Measurements from ENCODE around the gene ZNF775.

DNA sequence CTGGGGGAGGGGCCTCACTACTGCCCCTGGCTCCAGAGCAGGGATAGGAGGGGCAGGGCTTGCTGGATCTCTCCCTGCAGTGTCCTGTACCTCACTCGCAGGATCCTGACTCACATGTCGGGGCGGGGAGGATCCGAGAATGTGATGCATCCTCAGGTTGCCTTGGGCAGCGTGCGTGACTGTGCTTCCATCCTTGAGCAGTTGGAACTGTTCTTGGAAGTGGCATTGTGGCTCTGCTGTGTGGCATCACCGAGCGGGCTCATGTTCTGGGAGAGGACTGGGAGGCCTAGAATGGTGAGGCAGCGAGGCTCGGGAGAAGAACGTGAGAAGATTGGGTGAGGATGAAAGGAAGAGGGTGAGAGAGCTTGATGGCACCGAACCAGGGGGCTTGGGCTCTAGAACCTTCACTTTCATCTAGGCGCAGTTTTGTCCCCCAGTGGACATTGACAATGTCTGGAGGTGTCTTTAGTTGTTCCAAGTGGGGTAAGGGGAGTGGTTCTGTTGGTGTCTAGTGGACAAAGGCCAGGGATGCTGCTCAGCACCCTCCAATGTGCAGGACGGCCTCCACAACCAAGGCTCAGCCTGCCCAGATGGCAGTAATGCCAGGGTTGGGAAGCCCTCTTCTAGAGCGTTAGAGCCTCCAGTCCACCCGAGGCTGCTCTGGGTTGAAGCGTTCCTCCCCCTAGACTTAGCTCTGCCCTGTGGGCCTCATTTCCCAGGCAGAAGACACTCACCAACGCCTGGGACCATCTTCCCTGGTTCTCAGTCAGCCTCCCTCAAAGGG lies 46.1 kb upstream of the ZNF775 start:
- TF ChIP-seq, protein P1, sequence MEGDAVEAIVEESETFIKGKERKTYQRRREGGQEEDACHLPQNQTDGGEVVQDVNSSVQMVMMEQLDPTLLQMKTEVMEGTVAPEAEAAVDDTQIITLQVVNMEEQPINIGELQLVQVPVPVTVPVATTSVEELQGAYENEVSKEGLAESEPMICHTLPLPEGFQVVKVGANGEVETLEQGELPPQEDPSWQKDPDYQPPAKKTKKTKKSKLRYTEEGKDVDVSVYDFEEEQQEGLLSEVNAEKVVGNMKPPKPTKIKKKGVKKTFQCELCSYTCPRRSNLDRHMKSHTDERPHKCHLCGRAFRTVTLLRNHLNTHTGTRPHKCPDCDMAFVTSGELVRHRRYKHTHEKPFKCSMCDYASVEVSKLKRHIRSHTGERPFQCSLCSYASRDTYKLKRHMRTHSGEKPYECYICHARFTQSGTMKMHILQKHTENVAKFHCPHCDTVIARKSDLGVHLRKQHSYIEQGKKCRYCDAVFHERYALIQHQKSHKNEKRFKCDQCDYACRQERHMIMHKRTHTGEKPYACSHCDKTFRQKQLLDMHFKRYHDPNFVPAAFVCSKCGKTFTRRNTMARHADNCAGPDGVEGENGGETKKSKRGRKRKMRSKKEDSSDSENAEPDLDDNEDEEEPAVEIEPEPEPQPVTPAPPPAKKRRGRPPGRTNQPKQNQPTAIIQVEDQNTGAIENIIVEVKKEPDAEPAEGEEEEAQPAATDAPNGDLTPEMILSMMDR (IDR thresholded peaks at IDR 0.05), result no peak
- no peak for TF ChIP-seq POLR2A (IDR thresholded peaks at IDR 0.05)

Data from lower leg skin (tissue), 3 donors.